Daoy (cell line): ENCODE results near the gene FKBP11. TPM values are rescaled to one million over a fixed set of nuclear protein-coding genes. Genes with fewer than 3 reads are reported as not detected.

ENCODE experiments used
- DNase-seq: peaks from one replicate; pipeline ENCODE4 v3.0.0-alpha.2; 2015; ENCODE audit warnings: low read depth
- total RNA-seq: library from RNA; depleted of rRNA; stranded (reverse); fragments of >200 nt; shearing (Covaris generic); gene quantifications from 2 replicates; pipeline ENCODE4 v1.2.3, GENCODE V29; 2014

The FKBP11 gene
- total RNA-seq, 1 experiment from 2014 or later = 7.0 TPM

- peak; percentile 98 for DNase-seq
These were observed 31.2 kb upstream of the FKBP11 start for GRCh38 chr12:48956279-48957140.

- DNase-seq = no peak
These were observed 29.7 kb upstream of the FKBP11 start for GRCh38 chr12:48954841-48955501.

- DNase-seq = no peak
These were observed 28.8 kb upstream of the FKBP11 start for GRCh38 chr12:48954061-48954460.

- no peak for DNase-seq
These were observed 27.4 kb upstream of the FKBP11 start for GRCh38 chr12:48952691-48953090.

- DNase-seq = no peak
These were observed 22.4 kb upstream of the FKBP11 start for GRCh38 chr12:48947727-48948126.

- DNase-seq = no peak
These were observed 21.7 kb upstream of the FKBP11 start for GRCh38 chr12:48946943-48947342.

- no peak for DNase-seq
These were observed 20.9 kb upstream of the FKBP11 start for GRCh38 chr12:48946205-48946604.

GRCh38 chr12:48943221-48943620, 17.9 kb upstream of the FKBP11 start:
- DNase-seq = no peak

- DNase-seq = no peak
These were observed 14.9 kb upstream of the FKBP11 start for GRCh38 chr12:48940181-48940580.

GRCh38 chr12:48938805-48939204, 13.5 kb upstream of the FKBP11 start:
- DNase-seq = no peak

- DNase-seq = no peak
These were observed 11.9 kb upstream of the FKBP11 start for GRCh38 chr12:48937170-48937569.

- peak; percentile 61 for DNase-seq
These were observed 11.2 kb upstream of the FKBP11 start for GRCh38 chr12:48936379-48936979.

GRCh38 chr12:48934312-48934706, 9.0 kb upstream of the FKBP11 start:
- DNase-seq = no peak

- DNase-seq = no peak
These were observed 8.5 kb upstream of the FKBP11 start for GRCh38 chr12:48933664-48934311.

GRCh38 chr12:48932878-48933277, 7.6 kb upstream of the FKBP11 start:
- DNase-seq = no peak

- no peak for DNase-seq
These were observed 5.2 kb upstream of the FKBP11 start for GRCh38 chr12:48930475-48930874.

GRCh38 chr12:48929551-48929950, 4.3 kb upstream of the FKBP11 start:
- no peak for DNase-seq

GRCh38 chr12:48927261-48927660, 2.0 kb upstream of the FKBP11 start:
- no peak for DNase-seq

GRCh38 chr12:48924617-48925303, 532 bp downstream of the FKBP11 start:
- DNase-seq = peak; percentile 78

- no peak for DNase-seq
These were observed 2.2 kb downstream of the FKBP11 start for GRCh38 chr12:48923117-48923516.

GRCh38 chr12:48917857-48918537, 7.3 kb downstream of the FKBP11 start:
- DNase-seq = no peak
